Mesenchymal stem cell (in vitro differentiated cells and primary cell): Measurements from ENCODE around the gene LSM14A.

Experiments used
- DNase-seq: peaks from one replicate; pipeline ENCODE4 v3.0.0-alpha.2; 2013
- H2AFZ ChIP-seq: one replicate; pipeline ENCODE4 v1.6.1; 2013; ENCODE audit warnings: low read depth, mild to moderate bottlenecking, control low read depth, inconsistent platforms, low read length, moderate library complexity
- H2AK5ac ChIP-seq: 2 replicates; pipeline ENCODE4 v1.6.1; 2013; ENCODE audit warnings: low read length, moderate library complexity, mild to moderate bottlenecking, inconsistent platforms; ENCODE audit not compliant: severe bottlenecking
- H2BK120ac ChIP-seq: one replicate; pipeline ENCODE4 v1.6.1; 2013; ENCODE audit warnings: low read depth, mild to moderate bottlenecking, inconsistent platforms, low read length, moderate library complexity
- H2BK12ac ChIP-seq, 2 experiments: one replicate each; pipeline ENCODE4 v1.6.1; 2013; ENCODE audit warnings: inconsistent platforms in 2 of 2, low read length in 2 of 2, mild to moderate bottlenecking in 2 of 2, moderate library complexity in 2 of 2, control low read depth in 1 of 2
- H2BK15ac ChIP-seq: one replicate; pipeline ENCODE4 v1.6.1; 2013; ENCODE audit warnings: mild to moderate bottlenecking, low read depth, inconsistent platforms; ENCODE audit not compliant: poor library complexity, severe bottlenecking
- H2BK5ac ChIP-seq: 2 replicates; pipeline ENCODE4 v1.6.1; 2013; ENCODE audit warnings: low read depth, mild to moderate bottlenecking, low read length, control low read depth, inconsistent platforms; ENCODE audit not compliant: poor library complexity, severe bottlenecking
- H3K14ac ChIP-seq, 2 experiments: one replicate each; pipeline ENCODE4 v1.6.1; 2013; ENCODE audit warnings: inconsistent platforms in 2 of 2, low read length in 2 of 2, control low read depth in 1 of 2, mild to moderate bottlenecking in 1 of 2, moderate library complexity in 1 of 2
- H3K18ac ChIP-seq, 2 experiments: one replicate each; pipeline ENCODE4 v1.6.1; 2013; ENCODE audit warnings: inconsistent platforms in 2 of 2, low read length in 2 of 2, control low read depth in 1 of 2, low read depth in 1 of 2, mild to moderate bottlenecking in 1 of 2
- H3K23ac ChIP-seq, 2 experiments: one replicate each; pipeline ENCODE4 v1.6.1; 2013; ENCODE audit warnings: inconsistent platforms in 2 of 2, low read length in 2 of 2, mild to moderate bottlenecking in 2 of 2, moderate library complexity in 2 of 2, control low read depth in 1 of 2
- H3K27ac ChIP-seq: 2 replicates; pipeline ENCODE4 v1.5.1; 2013; ENCODE audit warnings: mild to moderate bottlenecking, moderate library complexity, low read length, control low read depth, inconsistent platforms; ENCODE audit not compliant: poor library complexity, severe bottlenecking
- H3K27me3 ChIP-seq, 2 experiments: 2 replicates each; pipeline versions ENCODE4 v1.6.1 to v1.7.0; 2013; ENCODE audit warnings: low read length in 2 of 2, mild to moderate bottlenecking in 2 of 2, moderate library complexity in 2 of 2, control low read depth in 1 of 2, inconsistent platforms in 1 of 2; ENCODE audit not compliant: control insufficient read depth in 1 of 2, insufficient read depth in 1 of 2
- H3K36me3 ChIP-seq, 2 experiments: 2 replicates each; pipeline versions ENCODE4 v1.6.1 to v1.7.0; 2013; ENCODE audit warnings: low read length in 2 of 2, control low read depth in 1 of 2, inconsistent platforms in 1 of 2, low read depth in 1 of 2, mild to moderate bottlenecking in 1 of 2; ENCODE audit not compliant: insufficient read depth in 2 of 2, control insufficient read depth in 1 of 2
- H3K4ac ChIP-seq, 2 experiments: one replicate each; pipeline ENCODE4 v1.6.1; 2013; ENCODE audit warnings: inconsistent platforms in 2 of 2, low read length in 2 of 2, mild to moderate bottlenecking in 2 of 2, moderate library complexity in 2 of 2, control low read depth in 1 of 2, low read depth in 1 of 2
- H3K4me1 ChIP-seq: 2 replicates; pipeline ENCODE4 v1.6.1; 2013; ENCODE audit warnings: low read depth, low read length, control low read depth; ENCODE audit not compliant: control insufficient read depth, insufficient read depth
- H3K4me2 ChIP-seq: 2 replicates; pipeline ENCODE4 v1.6.1; 2013; ENCODE audit warnings: low read length, mild to moderate bottlenecking, inconsistent platforms; ENCODE audit not compliant: poor library complexity, severe bottlenecking
- H3K4me3 ChIP-seq, 2 experiments: 2 replicates each; pipeline versions ENCODE4 v1.5.1 to v1.7.0; 2013; ENCODE audit warnings: low read length in 2 of 2, mild to moderate bottlenecking in 2 of 2, control low read depth in 1 of 2, low read depth in 1 of 2; ENCODE audit not compliant: insufficient read depth in 1 of 2
- H3K79me1 ChIP-seq: replicated peaks from 2 replicates; pipeline ENCODE4 v1.6.1; 2013; ENCODE audit warnings: mild to moderate bottlenecking, control low read depth, low read length, inconsistent platforms; ENCODE audit not compliant: poor library complexity, severe bottlenecking
- H3K9ac ChIP-seq: 2 replicates; pipeline ENCODE4 v1.7.0; 2013; ENCODE audit warnings: mild to moderate bottlenecking, low read length, moderate library complexity
- H3K9me3 ChIP-seq: 2 replicates; pipeline ENCODE4 v1.7.0; 2013; ENCODE audit warnings: mild to moderate bottlenecking, low read length; ENCODE audit not compliant: control insufficient read depth
- H4K8ac ChIP-seq: one replicate; pipeline ENCODE4 v1.6.1; 2013; ENCODE audit warnings: inconsistent platforms, mild to moderate bottlenecking, low read length, moderate library complexity
- H4K91ac ChIP-seq: one replicate; pipeline ENCODE4 v1.6.1; 2013; ENCODE audit warnings: mild to moderate bottlenecking, low read length, inconsistent platforms
- WGBS: methylation state at CpG from one replicate; pipeline ENCODE4 v1.1.7; 2013; ENCODE audit warnings: mixed read lengths; 5-methylcytosine and 5-hydroxymethylcytosine counted together

LSM14A gene

DNA sequence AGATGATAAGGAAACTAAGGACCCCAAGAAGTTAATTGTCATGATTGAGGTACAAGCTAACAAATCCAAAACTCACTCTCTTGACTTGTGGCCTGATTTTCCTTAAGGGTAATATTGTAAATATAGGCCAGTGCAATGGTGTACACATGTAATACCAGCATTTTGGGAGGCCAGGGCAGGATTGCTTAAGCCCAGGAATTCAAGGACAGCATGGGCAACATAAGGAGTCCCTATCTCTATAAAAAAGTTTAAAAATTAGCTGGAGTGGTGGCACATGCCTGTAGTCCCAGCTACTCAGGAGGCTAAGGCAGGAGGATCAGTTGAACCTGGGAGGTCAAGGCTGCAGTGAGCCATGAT, 53.3 kb downstream of the LSM14A start:
- no peak overlapping the region for H4K91ac ChIP-seq
- no peaks in the 10 kb centered on the region for H3K9me3 ChIP-seq
- no peak overlapping the region for H3K4ac ChIP-seq
- H2AFZ ChIP-seq = no peak overlapping the region
- H3K4me2 ChIP-seq = no peak overlapping the region
- peaks cover 2% of the 10 kb centered on the region for H3K4me1 ChIP-seq
- no peak for DNase-seq
- H3K79me1 ChIP-seq = peaks cover 26% of the 10 kb centered on the region
- H3K23ac ChIP-seq = no peak overlapping the region
- H3K36me3 ChIP-seq = peaks cover 25 to 94% of the 10 kb centered on the region in 2 experiments
- H3K9ac ChIP-seq = no peak overlapping the region
- no peak overlapping the region for H3K14ac ChIP-seq
- H3K27me3 ChIP-seq = no peaks in the 10 kb centered on the region
- H3K4me3 ChIP-seq = no peak overlapping the region
- no peak overlapping the region for H2BK12ac ChIP-seq
- H3K18ac ChIP-seq = no peak overlapping the region
- no peak overlapping the region for H2BK5ac ChIP-seq
- H4K8ac ChIP-seq = no peak overlapping the region
- no peak overlapping the region for H2BK15ac ChIP-seq
- H2BK120ac ChIP-seq = no peak overlapping the region
- H2AK5ac ChIP-seq = no peak overlapping the region
- H3K27ac ChIP-seq = no peak overlapping the region

- Histone ChIP-seq H3K14ac (no peak overlapping the region), H3K4me1 (peaks cover 4% of the 10 kb centered on the region), H4K91ac (no peak overlapping the region), H3K4me3 (no peak overlapping the region), H3K18ac (no peak overlapping the region), H2BK12ac (no peak overlapping the region), H3K27ac (no peak overlapping the region), H3K4me2 (no peak overlapping the region), H2AK5ac (no peak overlapping the region), H3K36me3 (peaks cover 28 to 93% of the 10 kb centered on the region in 2 experiments), H2BK15ac (no peak overlapping the region), H2BK5ac (no peak overlapping the region), H3K9me3 (no peaks in the 10 kb centered on the region), H2AFZ (no peak overlapping the region), H3K4ac (no peak overlapping the region), H3K79me1 (peaks cover 26% of the 10 kb centered on the region), H3K23ac (no peak overlapping the region), H2BK120ac (no peak overlapping the region), H4K8ac (no peak overlapping the region), H3K27me3 (no peaks in the 10 kb centered on the region), H3K9ac (no peak overlapping the region)
- 100% methylated on average over 2 of the region's 2 CpGs for WGBS
- DNase-seq = no peak
Observed at GRCh38 chr19:34226036-34226435, 53.7 kb downstream of the LSM14A start.

DNA sequence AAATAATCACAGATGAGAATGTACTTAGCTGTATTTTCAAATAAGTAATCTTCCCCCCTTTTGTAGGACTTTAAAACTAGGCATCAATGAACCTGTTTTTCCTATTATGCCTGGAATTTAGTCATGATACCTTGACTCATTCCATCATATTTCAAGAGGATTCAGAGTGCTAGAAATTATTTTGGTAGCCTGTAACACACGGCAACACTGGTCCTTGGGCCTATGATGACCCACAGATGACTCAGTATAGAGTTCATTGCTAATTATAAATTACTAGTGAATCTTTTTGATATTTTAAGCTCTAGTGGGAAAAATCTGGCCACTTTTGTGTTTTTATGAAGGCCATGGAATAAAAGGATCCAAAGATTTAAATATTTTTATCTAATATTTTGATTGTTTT, 56.0 kb downstream of the LSM14A start:
- Histone ChIP-seq H2AFZ (no peak overlapping the region), H3K27me3 (no peaks in the 10 kb centered on the region), H3K27ac (no peak overlapping the region), H2BK120ac (no peak overlapping the region), H2BK15ac (no peak overlapping the region), H3K14ac (no peak overlapping the region), H3K4me2 (no peak overlapping the region), H3K9ac (peak overlapping the region; percentile 59), H2BK12ac (no peak overlapping the region), H3K79me1 (peaks cover 12% of the 10 kb centered on the region), H3K9me3 (no peaks in the 10 kb centered on the region), H3K4me1 (peaks cover 10% of the 10 kb centered on the region), H3K18ac (no peak overlapping the region), H2BK5ac (no peak overlapping the region), H3K4ac (no peak overlapping the region), H2AK5ac (no peak overlapping the region), H3K36me3 (peaks cover 17 to 76% of the 10 kb centered on the region in 2 experiments), H4K91ac (no peak overlapping the region), H4K8ac (no peak overlapping the region), H3K4me3 (no peak overlapping the region), H3K23ac (no peak overlapping the region)
- no peak for DNase-seq
- WGBS = no CpG with 5 or more reads among the region's 1 CpG

GRCh38 chr19:34228762-34229161, 56.5 kb downstream of the LSM14A start:
- peaks cover 11% of the 10 kb centered on the region for H3K4me1 ChIP-seq
- H2BK15ac ChIP-seq = no peak overlapping the region
- no peak overlapping the region for H4K91ac ChIP-seq
- H2AK5ac ChIP-seq = no peak overlapping the region
- H3K79me1 ChIP-seq = peaks cover 11% of the 10 kb centered on the region
- peaks cover 15 to 72% of the 10 kb centered on the region in 2 experiments for H3K36me3 ChIP-seq
- no peak overlapping the region for H3K4me3 ChIP-seq
- H3K14ac ChIP-seq = no peak overlapping the region
- H3K4me2 ChIP-seq = no peak overlapping the region
- no peak overlapping the region for H3K23ac ChIP-seq
- H2BK120ac ChIP-seq = no peak overlapping the region
- H2BK12ac ChIP-seq = no peak overlapping the region
- no peak for DNase-seq
- no peak overlapping the region for H2BK5ac ChIP-seq
- no peak overlapping the region for H4K8ac ChIP-seq
- WGBS = 97% methylated on average over 3 of the region's 3 CpGs
- no peak overlapping the region for H2AFZ ChIP-seq
- no peak overlapping the region for H3K4ac ChIP-seq
- H3K18ac ChIP-seq = no peak overlapping the region
- no peak overlapping the region for H3K27ac ChIP-seq
- H3K9me3 ChIP-seq = no peaks in the 10 kb centered on the region
- H3K27me3 ChIP-seq = no peaks in the 10 kb centered on the region
- H3K9ac ChIP-seq = peak overlapping the region; percentile 59
